Myometrial cell (primary cell): ENCODE measurements around the gene OR8G5. TPM values are rescaled to one million over a fixed set of nuclear protein-coding genes. Genes with fewer than 3 reads are reported as not detected.

Experiments used
- total RNA-seq: library from RNA; depleted of rRNA; stranded (reverse); fragments of >200 nt; gene quantifications from 2 replicates; pipeline ENCODE4 v1.2.3, GENCODE V29; 2015

OR8G5 gene, protein sequence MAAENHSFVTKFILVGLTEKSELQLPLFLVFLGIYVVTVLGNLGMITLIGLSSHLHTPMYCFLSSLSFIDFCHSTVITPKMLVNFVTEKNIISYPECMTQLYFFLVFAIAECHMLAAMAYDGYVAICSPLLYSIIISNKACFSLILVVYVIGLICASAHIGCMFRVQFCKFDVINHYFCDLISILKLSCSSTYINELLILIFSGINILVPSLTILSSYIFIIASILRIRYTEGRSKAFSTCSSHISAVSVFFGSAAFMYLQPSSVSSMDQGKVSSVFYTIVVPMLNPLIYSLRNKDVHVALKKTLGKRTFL
- not detected in 2 replicates for total RNA-seq

DNA sequence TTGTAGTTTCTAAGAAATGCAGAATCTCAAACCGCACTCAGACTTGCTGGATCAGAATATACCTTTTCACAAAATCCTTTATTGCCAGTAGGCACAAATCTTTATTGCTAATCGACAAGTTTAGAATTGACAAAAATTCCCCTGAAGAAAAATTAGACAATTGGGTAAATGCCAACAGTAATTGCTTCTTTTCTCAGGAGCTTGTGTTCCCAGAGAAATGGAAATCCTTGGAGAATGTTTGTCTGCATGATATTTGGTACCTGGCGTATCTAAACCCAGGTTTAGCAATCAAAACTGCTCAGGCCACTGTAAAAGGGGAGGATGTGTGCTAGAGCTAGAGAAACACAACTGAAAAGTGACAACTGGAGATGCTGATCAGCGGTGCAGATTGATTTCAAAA is at the start of gene OR8G5:
Gene OR8G5 (plus strand): TSS at position 301 of the 400 bp plus-strand sequence. CDS start 8,556 bp downstream, outside the sequence.

DNA sequence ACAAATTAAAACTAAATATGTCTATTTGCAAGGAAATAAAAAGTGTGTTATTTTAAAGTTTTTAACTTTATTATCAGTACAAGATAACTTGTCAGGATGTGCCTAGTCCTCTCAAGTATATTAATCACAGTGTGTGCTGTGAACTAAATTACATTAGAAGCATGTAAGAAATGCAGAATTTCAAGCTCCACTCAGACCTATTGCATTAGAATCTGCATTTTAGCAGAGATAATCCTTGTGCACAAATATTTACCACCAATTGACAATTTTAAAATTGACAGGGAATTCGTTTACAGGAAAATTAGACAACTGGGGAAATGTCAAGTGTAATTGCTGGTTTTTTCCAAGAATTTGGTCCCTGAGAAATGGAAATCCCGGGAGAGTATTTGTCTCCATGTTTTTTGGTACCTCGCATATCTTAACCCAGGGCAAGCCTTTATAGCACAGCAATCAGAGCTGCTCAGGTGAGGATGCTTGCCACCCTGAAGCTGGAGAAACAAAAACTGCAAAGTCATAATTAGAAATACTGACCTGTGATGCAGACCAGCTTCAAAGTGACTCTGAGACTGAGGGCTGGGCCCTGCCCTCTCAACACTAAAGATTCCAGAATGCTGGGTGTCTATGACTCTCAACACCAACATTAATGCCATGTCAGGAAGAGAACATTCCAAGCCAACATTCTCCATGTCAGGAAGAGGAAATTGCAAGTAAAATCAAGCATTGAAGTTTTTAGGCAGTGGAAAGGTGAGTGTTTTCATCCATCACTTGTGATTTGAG is 15.4 kb upstream of the OR8G5 start, which contains the start of gene OR8G1:
Gene OR8G1 (plus strand): TSS at position 475 of the 777 bp plus-strand sequence. CDS start 8,581 bp downstream, outside the sequence.

DNA sequence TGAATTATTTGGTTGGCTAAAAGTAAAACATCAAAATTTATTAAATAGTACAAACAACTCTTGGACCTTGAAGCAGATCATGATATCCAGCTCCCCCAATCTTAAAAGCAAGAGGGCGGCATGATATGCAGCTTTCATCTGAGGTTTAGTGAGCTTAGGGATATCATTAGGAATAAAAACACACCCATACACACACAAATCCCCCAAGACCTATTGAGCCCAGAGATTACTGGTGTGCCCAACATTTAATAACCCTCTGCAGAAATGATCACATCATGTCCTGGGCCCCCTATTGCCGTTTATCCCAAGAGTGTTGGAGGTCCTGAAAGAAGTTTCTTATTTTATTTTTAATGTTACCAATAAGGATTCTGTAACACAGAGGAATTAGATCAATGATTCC is 57.7 kb downstream of the OR8G5 start, which contains the start of gene OR8D1:
Gene OR8D1 (minus strand): TSS at position 101 of the 400 bp plus-strand sequence. CDS start 3,183 bp downstream, outside the sequence.

Other genes with a start within 250 kb of the OR8G5 start
- gene OR10G4, start 243.4 kb upstream of the OR8G5 start, total RNA-seq = not detected in 2 replicates
- not detected in 2 replicates for gene OR10G9, start 233.4 kb upstream of the OR8G5 start, total RNA-seq
- gene OR10G8, start 229.6 kb upstream of the OR8G5 start, total RNA-seq = not detected in 2 replicates
- gene OR10G7, start 215.1 kb upstream of the OR8G5 start, total RNA-seq = not detected in 2 replicates
- gene VWA5A, start 140.9 kb upstream of the OR8G5 start, total RNA-seq = 10.1 and 14.5 TPM in 2 replicates
- gene OR10D3, start 73.0 kb upstream of the OR8G5 start, total RNA-seq = not detected in 2 replicates
- gene OR8G1, start 15.3 kb upstream of the OR8G5 start, total RNA-seq = not detected in 2 replicates
- not detected in 2 replicates for gene OR8D1, start 57.6 kb downstream of the OR8G5 start, total RNA-seq
- gene OR8D2, start 63.8 kb downstream of the OR8G5 start, total RNA-seq = not detected in 2 replicates
- gene OR8B2, start 128.1 kb downstream of the OR8G5 start, total RNA-seq = not detected in 2 replicates
- not detected in 2 replicates for gene OR8B3, start 142.6 kb downstream of the OR8G5 start, total RNA-seq
- not detected in 2 replicates for gene OR8B4, start 168.5 kb downstream of the OR8G5 start, total RNA-seq
- gene OR8B8, start 189.3 kb downstream of the OR8G5 start, total RNA-seq = not detected in 2 replicates